Naive thymus-derived CD4-positive, alpha-beta T cell (primary cell): ENCODE data around the gene RAB23. TPM values are rescaled to one million over a fixed set of nuclear protein-coding genes. Genes with fewer than 3 reads are reported as not detected.

Experiments used
- ATAC-seq: fragments of 150-1000 bp; cut with Tn5 transposase; 2 replicates; pipeline ENCODE4 v1.10.0; 2021; ENCODE audit warnings: mild to moderate bottlenecking, moderate library complexity
- CTCF ChIA-PET: fragments of 350-600 bp; sonication (Branson Sonifier 250); formaldehyde crosslinking; loops from one replicate; lab custom pipeline; 2021; ENCODE audit warnings: antibody characterized with exemption; lab: Charles Lee
- POLR2A ChIA-PET: fragments of 350-600 bp; sonication (Branson Sonifier 250); formaldehyde crosslinking; loops from one replicate; lab custom pipeline; 2021; ENCODE audit warnings: antibody characterized with exemption, inconsistent platforms; lab: Charles Lee
- DNase-seq, 9 donors: peaks; one replicate each; pipeline versions ENCODE4 v3.0.0 to v3.0.0-alpha.2; 2020 to 2022; ENCODE audit warnings: mixed read lengths in 1 of 9
- H3K27ac ChIP-seq: one replicate; pipeline ENCODE4 v1.7.0; 2013; ENCODE audit warnings: mild to moderate bottlenecking, low read depth, low read length, moderate library complexity
- H3K27me3 ChIP-seq, 2 donors: one replicate each; pipeline ENCODE4 v1.7.0; 2013; ENCODE audit warnings: low read length in 2 of 2, mild to moderate bottlenecking in 2 of 2, moderate library complexity in 2 of 2; ENCODE audit not compliant: control insufficient read depth in 2 of 2, insufficient read depth in 2 of 2
- H3K36me3 ChIP-seq, 3 experiments: 1 replicate in 2 of 3; 2 replicates in 1 of 3; pipeline ENCODE4 v1.7.0; 2013; ENCODE audit warnings: low read length in 3 of 3, mild to moderate bottlenecking in 3 of 3, moderate library complexity in 1 of 3; ENCODE audit not compliant: insufficient read depth in 3 of 3, control insufficient read depth in 2 of 3
- H3K4me1 ChIP-seq, 2 donors: one replicate each; pipeline ENCODE4 v1.7.0; 2013; ENCODE audit warnings: low read length in 2 of 2, mild to moderate bottlenecking in 2 of 2, moderate library complexity in 1 of 2; ENCODE audit not compliant: control insufficient read depth in 2 of 2, insufficient read depth in 2 of 2
- H3K4me3 ChIP-seq: 2 replicates; pipeline ENCODE4 v1.7.0; 2013; ENCODE audit warnings: mild to moderate bottlenecking, low read length
- H3K9me3 ChIP-seq, 3 experiments: 1 replicate in 2 of 3; 2 replicates in 1 of 3; pipeline ENCODE4 v1.7.0; 2013; ENCODE audit warnings: low read length in 3 of 3; ENCODE audit not compliant: control insufficient read depth in 2 of 3
- H3K27ac Mint-ChIP-seq, 9 donors: one replicate each; pipeline ENCODE4 v1.8.0; 2020 to 2022; ENCODE audit warnings: mixed read lengths in 9 of 9, mild to moderate bottlenecking in 8 of 9, moderate library complexity in 5 of 9, inconsistent platforms in 2 of 9
- H3K27me3 Mint-ChIP-seq, 5 donors: one replicate each; pipeline ENCODE4 v1.8.0; 2021 to 2022; ENCODE audit warnings: mixed read lengths in 5 of 5, mild to moderate bottlenecking in 1 of 5
- H3K36me3 Mint-ChIP-seq, 5 donors: one replicate each; pipeline ENCODE4 v1.8.0; 2020 to 2022; ENCODE audit warnings: mixed read lengths in 5 of 5, mild to moderate bottlenecking in 3 of 5, inconsistent platforms in 1 of 5
- H3K4me1 Mint-ChIP-seq, 7 donors: one replicate each; pipeline ENCODE4 v1.8.0; 2020 to 2022; ENCODE audit warnings: mixed read lengths in 7 of 7, mild to moderate bottlenecking in 3 of 7, inconsistent platforms in 1 of 7
- H3K4me3 Mint-ChIP-seq, 10 donors: one replicate each; pipeline ENCODE4 v1.8.0; 2020 to 2022; ENCODE audit warnings: mild to moderate bottlenecking in 10 of 10, mixed read lengths in 10 of 10, moderate library complexity in 6 of 10, inconsistent platforms in 2 of 10
- H3K9me3 Mint-ChIP-seq, 11 donors: one replicate each; pipeline ENCODE4 v1.8.0; 2020 to 2022; ENCODE audit warnings: mixed read lengths in 11 of 11, mild to moderate bottlenecking in 4 of 11, inconsistent platforms in 1 of 11, moderate library complexity in 1 of 11
- intact Hi-C, 2 donors: fragments of 100-400 bp; cut with micrococcal nuclease; formaldehyde crosslinking; loops; one replicate each; pipeline ENCODE4 v1.15.1; 2023
- polyA plus RNA-seq, 2 donors: library from polyadenylated mRNA; unstranded; fragments of 300-500 nt; fragmentation: Illumina TruSeq; gene quantifications; one replicate each; pipeline ENCODE4 v1.2.3, GENCODE V29; 2021
- total RNA-seq, 6 experiments: library from RNA in 5 of 6; stranded (reverse) in 5 of 6; gene quantifications; 1 replicate in 5 of 6; 2 replicates in 1 of 6; pipeline ENCODE4 v1.2.3 and lab custom pipeline; 2021 to 2026

The RAB23 gene
- total and polyA plus RNA-seq, 7 experiments from 2014 or later = 0.50 to 3.2 (median 2.0) TPM

- Histone ChIP-seq H3K27ac (no peak overlapping the region), H3K9me3 (no peaks in the 10 kb centered on the region), H3K27me3 (no peaks in the 10 kb centered on the region), H3K36me3 (no peaks in the 10 kb centered on the region), H3K4me1 (no peaks in the 10 kb centered on the region), H3K4me3 (no peak overlapping the region)
- H3K4me3 Mint-ChIP-seq = no peak overlapping the region
- H3K36me3 Mint-ChIP-seq = peaks cover 0 to 8% (median 0%) of the 10 kb centered on the region in 5 donors
- no peak for DNase-seq
- ChIA-PET CTCF (no interaction called here), POLR2A (no interaction called here)
- ATAC-seq = no peak
- H3K4me1 Mint-ChIP-seq = peaks cover 0 to 7% (median 0%) of the 10 kb centered on the region in 7 donors
- no peak overlapping the region for H3K27ac Mint-ChIP-seq
- intact Hi-C loops = loop anchor here (2.0 to 10.0 kb wide), 2 partner anchors 19 to 63 kb away; no protein-coding TSS in a partner anchor
- no peaks in the 10 kb centered on the region for H3K9me3 Mint-ChIP-seq
- H3K27me3 Mint-ChIP-seq = no peaks in the 10 kb centered on the region
These were observed 20.4 kb downstream of the RAB23 start for GRCh38 chr6:57201718-57202117.

- Histone ChIP-seq H3K4me3 (no peak overlapping the region), H3K4me1 (no peaks in the 10 kb centered on the region), H3K9me3 (no peaks in the 10 kb centered on the region), H3K27ac (no peak overlapping the region), H3K36me3 (no peaks in the 10 kb centered on the region), H3K27me3 (no peaks in the 10 kb centered on the region)
- Mint-ChIP-seq H3K27ac (no peak overlapping the region), H3K27me3 (no peaks in the 10 kb centered on the region), H3K9me3 (no peaks in the 10 kb centered on the region), H3K4me1 (peaks cover 0 to 3% (median 0%) of the 10 kb centered on the region in 7 donors), H3K36me3 (peaks cover 0 to 12% (median 0%) of the 10 kb centered on the region in 5 donors), H3K4me3 (no peak overlapping the region)
- ChIA-PET CTCF (no interaction called here), POLR2A (no interaction called here)
- ATAC-seq = no peak
- intact Hi-C loops = no loop called here
- no peak for DNase-seq
These were observed 23.0 kb downstream of the RAB23 start for GRCh38 chr6:57198926-57199636.

GRCh38 chr6:57195457-57195856, 26.6 kb downstream of the RAB23 start:
- CTCF ChIA-PET = no interaction called here
- Mint-ChIP-seq H3K4me1 (peaks cover 0 to 6% (median 0%) of the 10 kb centered on the region in 7 donors), H3K9me3 (no peaks in the 10 kb centered on the region), H3K4me3 (no peak overlapping the region), H3K36me3 (peaks cover 0 to 18% (median 12%) of the 10 kb centered on the region in 5 donors), H3K27ac (no peak overlapping the region), H3K27me3 (no peaks in the 10 kb centered on the region)
- Histone ChIP-seq H3K36me3 (no peaks in the 10 kb centered on the region), H3K4me3 (no peak overlapping the region), H3K27me3 (no peaks in the 10 kb centered on the region), H3K9me3 (no peaks in the 10 kb centered on the region), H3K27ac (no peak overlapping the region), H3K4me1 (no peaks in the 10 kb centered on the region)
- POLR2A ChIA-PET = no interaction called here
- intact Hi-C loops = no loop called here
- ATAC-seq (no peak), DNase-seq (no peak)

GRCh38 chr6:57193177-57193576, 28.9 kb downstream of the RAB23 start:
- H3K4me1 Mint-ChIP-seq = peaks cover 0 to 6% (median 3%) of the 10 kb centered on the region in 7 donors
- intact Hi-C loops = no loop called here
- no peak for ATAC-seq
- no peaks in the 10 kb centered on the region for H3K36me3 ChIP-seq
- H3K4me3 Mint-ChIP-seq = no peak overlapping the region
- H3K27ac Mint-ChIP-seq = no peak overlapping the region
- H3K27me3 ChIP-seq = no peaks in the 10 kb centered on the region
- no peak overlapping the region for H3K27ac ChIP-seq
- H3K9me3 ChIP-seq = no peaks in the 10 kb centered on the region
- peaks cover 0 to 17% (median 10%) of the 10 kb centered on the region in 5 donors for H3K36me3 Mint-ChIP-seq
- no peaks in the 10 kb centered on the region for H3K9me3 Mint-ChIP-seq
- ChIA-PET CTCF (no interaction called here), POLR2A (no interaction called here)
- H3K4me1 ChIP-seq = no peaks in the 10 kb centered on the region
- no peak overlapping the region for H3K4me3 ChIP-seq
- DNase-seq = no peak
- H3K27me3 Mint-ChIP-seq = no peaks in the 10 kb centered on the region

- CTCF ChIA-PET = interaction anchor here (0.7 to 1.3 kb wide), 2 partner anchors 105 to 128 kb away, joined by 3 read pairs; no protein-coding TSS in a partner anchor
- H3K4me1 Mint-ChIP-seq = peaks cover 0 to 10% (median 5%) of the 10 kb centered on the region in 7 donors
These were observed 32.0 kb downstream of the RAB23 start for GRCh38 chr6:57190140-57190539.

GRCh38 chr6:57183336-57183735, 38.8 kb downstream of the RAB23 start:
- CTCF ChIA-PET = no interaction called here

More at GRCh38 chr6:57190140-57190539, 32.0 kb downstream of the RAB23 start:
- intact Hi-C loops = loop anchor here (1.0 to 2.0 kb wide), 2 partner anchors 17 to 126 kb away; partner anchors contain the start of gene BAG2 (in 1 of the 2)
- H3K4me1 ChIP-seq = no peaks in the 10 kb centered on the region
- H3K9me3 Mint-ChIP-seq = no peaks in the 10 kb centered on the region
- no peaks in the 10 kb centered on the region for H3K27me3 ChIP-seq
- no peaks in the 10 kb centered on the region for H3K27me3 Mint-ChIP-seq
- DNase-seq = peak in 3 of 9 donors; percentile 6 to 15 (median 14)
- H3K36me3 Mint-ChIP-seq = peaks cover 0 to 20% (median 12%) of the 10 kb centered on the region in 5 donors
- no peaks in the 10 kb centered on the region for H3K36me3 ChIP-seq
- H3K27ac Mint-ChIP-seq = no peak overlapping the region
- no peak for ATAC-seq
- H3K4me3 Mint-ChIP-seq = no peak overlapping the region
- H3K4me3 ChIP-seq = no peak overlapping the region
- POLR2A ChIA-PET = no interaction called here
- no peak overlapping the region for H3K27ac ChIP-seq
- no peaks in the 10 kb centered on the region for H3K9me3 ChIP-seq

More at GRCh38 chr6:57183336-57183735, 38.8 kb downstream of the RAB23 start:
- no peaks in the 10 kb centered on the region for H3K27me3 ChIP-seq
- POLR2A ChIA-PET = interaction anchor here (1.0 kb wide), 1 partner anchor 11 kb away, joined by 3 read pairs; the partner anchor contains the start of gene BAG2
- Mint-ChIP-seq H3K27ac (peak overlapping the region in 2 of 9 donors; percentile 15 to 21), H3K4me3 (no peak overlapping the region), H3K36me3 (peaks cover 0 to 22% (median 18%) of the 10 kb centered on the region in 5 donors), H3K27me3 (no peaks in the 10 kb centered on the region), H3K4me1 (peaks cover 0 to 22% (median 11%) of the 10 kb centered on the region in 7 donors), H3K9me3 (no peaks in the 10 kb centered on the region)
- H3K27ac ChIP-seq = no peak overlapping the region
- intact Hi-C loops = no loop called here
- DNase-seq (no peak), ATAC-seq (no peak)
- no peaks in the 10 kb centered on the region for H3K4me1 ChIP-seq
- peaks cover 0 to 19% (median 0%) of the 10 kb centered on the region in 3 experiments for H3K36me3 ChIP-seq
- no peak overlapping the region for H3K4me3 ChIP-seq
- no peaks in the 10 kb centered on the region for H3K9me3 ChIP-seq
